Upper lobe of left lung (tissue), 6 donors: ENCODE measurements around the gene SLC44A5. TPM values are rescaled to one million over a fixed set of nuclear protein-coding genes. Genes with fewer than 3 reads are reported as not detected.
"Not testable (repeated sequence)": the region's sequence is repeated elsewhere in the genome, so short reads cannot be mapped to it uniquely, and the experiment has no call there.

Experiments
- ATAC-seq, 2 donors: fragments of 200-7000 bp; cut with Tn5 transposase; one replicate each; pipeline ENCODE4 v1.9.1; 2022; ENCODE audit warnings: mild to moderate bottlenecking in 2 of 2, moderate library complexity in 2 of 2; ENCODE audit not compliant: low FRiP score in 2 of 2
- DNase-seq, 2 donors: peaks; one replicate each; pipeline ENCODE4 v3.0.0-alpha.2; 2019 to 2020
- H3K27ac ChIP-seq, 4 donors: fragments of 200-600 bp; sonication (generic); one replicate each; pipeline ENCODE4 v1.5.1; 2016 to 2019
- H3K27me3 ChIP-seq, 4 donors: fragments of 200-600 bp; sonication (generic); one replicate each; pipeline ENCODE4 v1.5.1; 2017 to 2019
- H3K36me3 ChIP-seq, 4 donors: fragments of 200-600 bp; sonication (generic); one replicate each; pipeline ENCODE4 v1.5.1; 2016 to 2019
- H3K4me1 ChIP-seq, 4 donors: fragments of 200-600 bp; sonication (generic); one replicate each; pipeline ENCODE4 v1.5.1; 2018 to 2019
- H3K4me3 ChIP-seq, 4 donors: fragments of 200-600 bp; sonication (generic); one replicate each; pipeline ENCODE4 v1.5.1; 2017 to 2019; ENCODE audit warnings: mild to moderate bottlenecking in 2 of 4, moderate library complexity in 1 of 4
- H3K9me3 ChIP-seq, 4 donors: fragments of 200-600 bp; sonication (generic); one replicate each; pipeline ENCODE4 v1.5.1; 2018 to 2019
- EP300 ChIP-seq, 4 donors: sonication (generic); formaldehyde crosslinking; IDR thresholded peaks; one replicate each; pipeline ENCODE4 v1.5.1; 2017; ENCODE audit warnings: antibody characterized with exemption in 4 of 4, control low read depth in 2 of 4
- POLR2A ChIP-seq, 4 donors: fragments of 450-650 bp; IDR thresholded peaks; one replicate each; pipeline ENCODE4 v1.5.1; 2016 to 2017; ENCODE audit warnings: antibody characterized with exemption in 4 of 4, mild to moderate bottlenecking in 2 of 4
- POLR2AphosphoS5 ChIP-seq, 2 donors: sonication (generic); formaldehyde crosslinking; IDR thresholded peaks; one replicate each; pipeline ENCODE4 v1.5.1; 2017; ENCODE audit warnings: antibody characterized with exemption in 2 of 2
- WGBS, 2 donors: methylation state at CpG; one replicate each; pipeline ENCODE4 v1.1.5; 2017 to 2018; 5-methylcytosine and 5-hydroxymethylcytosine counted together
- total RNA-seq, 6 donors: library from RNA; depleted of rRNA in 4 of 6; stranded (reverse); fragments of >200 nt in 4 of 6; gene quantifications; one replicate each; pipeline versions ENCODE4 v1.1.0 to v1.2.1, GENCODE V29; 2016 to 2021
- TF ChIP-seq, protein P1 (sequence below), 6 experiments: fragments of 450-650 bp in 4 of 6; fragments of 200-600 bp in 2 of 6; sonication (generic) in 2 of 6; IDR thresholded peaks; one replicate each; pipeline ENCODE4 v1.5.1; 2016 to 2019; ENCODE audit warnings: antibody characterized with exemption in 6 of 6
- donor health status: DM: no; HTN: no; CAD: no; lungs with moderate emphysema.
- donor health status: DM: no; HTN: yes; CAD: no; lungs with severe emphysema.

The SLC44A5 gene
- total RNA-seq, 6 donors from 2014 or later, result 0.11 to 4.2 (median 0.40) TPM; not detected in 1

- Histone ChIP-seq H3K4me1 (no peaks in the 10 kb centered on the region), H3K4me3 (no peak overlapping the region), H3K36me3 (no peaks in the 10 kb centered on the region), H3K9me3 (no peaks in the 10 kb centered on the region), H3K27ac (no peak overlapping the region), H3K27me3 (no peaks in the 10 kb centered on the region)
- DNase-seq (no peak), ATAC-seq (no peak)
- WGBS, 2 donors, result 82 to 84% methylated on average over 5 of the region's 5 CpGs
- TF ChIP-seq POLR2AphosphoS5 (IDR thresholded peaks at IDR 0.05) (no peak), EP300 (IDR thresholded peaks at IDR 0.05) (no peak), POLR2A (IDR thresholded peaks at IDR 0.05) (no peak)
- TF ChIP-seq, protein P1, sequence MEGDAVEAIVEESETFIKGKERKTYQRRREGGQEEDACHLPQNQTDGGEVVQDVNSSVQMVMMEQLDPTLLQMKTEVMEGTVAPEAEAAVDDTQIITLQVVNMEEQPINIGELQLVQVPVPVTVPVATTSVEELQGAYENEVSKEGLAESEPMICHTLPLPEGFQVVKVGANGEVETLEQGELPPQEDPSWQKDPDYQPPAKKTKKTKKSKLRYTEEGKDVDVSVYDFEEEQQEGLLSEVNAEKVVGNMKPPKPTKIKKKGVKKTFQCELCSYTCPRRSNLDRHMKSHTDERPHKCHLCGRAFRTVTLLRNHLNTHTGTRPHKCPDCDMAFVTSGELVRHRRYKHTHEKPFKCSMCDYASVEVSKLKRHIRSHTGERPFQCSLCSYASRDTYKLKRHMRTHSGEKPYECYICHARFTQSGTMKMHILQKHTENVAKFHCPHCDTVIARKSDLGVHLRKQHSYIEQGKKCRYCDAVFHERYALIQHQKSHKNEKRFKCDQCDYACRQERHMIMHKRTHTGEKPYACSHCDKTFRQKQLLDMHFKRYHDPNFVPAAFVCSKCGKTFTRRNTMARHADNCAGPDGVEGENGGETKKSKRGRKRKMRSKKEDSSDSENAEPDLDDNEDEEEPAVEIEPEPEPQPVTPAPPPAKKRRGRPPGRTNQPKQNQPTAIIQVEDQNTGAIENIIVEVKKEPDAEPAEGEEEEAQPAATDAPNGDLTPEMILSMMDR (IDR thresholded peaks at IDR 0.05), result no peak
Observed at GRCh38 chr1:75501577-75502295, 109.2 kb downstream of the SLC44A5 start.

DNA sequence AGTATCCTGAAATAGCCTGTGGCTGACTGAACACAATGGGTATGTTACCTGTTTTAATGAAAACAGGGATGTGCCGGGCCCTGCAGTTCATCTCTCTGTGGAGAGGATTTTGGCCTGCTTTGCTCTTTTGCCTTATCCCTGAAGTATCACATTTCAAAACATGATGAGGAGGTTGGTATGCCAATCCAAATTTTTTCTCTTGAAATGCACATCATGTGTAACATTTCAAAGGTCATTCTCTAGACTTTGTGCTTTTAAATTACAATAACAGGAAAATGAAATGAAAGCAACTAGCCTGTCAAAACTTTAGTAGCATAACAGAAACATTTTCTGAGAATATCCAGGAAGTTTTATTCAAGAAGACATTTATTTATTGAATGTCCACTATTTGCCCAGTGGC lies 118.9 kb downstream of the SLC44A5 start:
- H3K9me3 ChIP-seq, result peaks cover 0 to 3% (median 0%) of the 10 kb centered on the region in 4 donors
- 58 to 74% methylated on average over 1 of the region's 1 CpG for whole genome bisulfite sequencing, 2 donors
- TF ChIP-seq EP300 (IDR thresholded peaks at IDR 0.05) (no peak), POLR2A (IDR thresholded peaks at IDR 0.05) (no peak)
- TF ChIP-seq, protein P1 (IDR thresholded peaks at IDR 0.05), result no peak
- no peak for ATAC-seq
- no peak overlapping the region for H3K4me3 ChIP-seq
- no peak overlapping the region for H3K27ac ChIP-seq
- no peaks in the 10 kb centered on the region for H3K4me1 ChIP-seq
- no peaks in the 10 kb centered on the region for H3K27me3 ChIP-seq
- no peaks in the 10 kb centered on the region for H3K36me3 ChIP-seq
- DNase-seq, result no peak

GRCh38 chr1:75487399-75487798 lies 123.5 kb downstream of the SLC44A5 start:
- 85 to 94% methylated on average over 3 to 4 of the region's 4 CpGs for WGBS, 2 donors
- ATAC-seq (no peak), DNase-seq (no peak)
- Histone ChIP-seq H3K27ac (no peak overlapping the region), H3K4me3 (no peak overlapping the region), H3K27me3 (no peaks in the 10 kb centered on the region), H3K36me3 (no peaks in the 10 kb centered on the region), H3K9me3 (peaks cover 0 to 6% (median 0%) of the 10 kb centered on the region in 4 donors), H3K4me1 (no peaks in the 10 kb centered on the region)
- TF ChIP-seq EP300 (IDR thresholded peaks at IDR 0.05) (no peak), POLR2AphosphoS5 (IDR thresholded peaks at IDR 0.05) (no peak), POLR2A (IDR thresholded peaks at IDR 0.05) (no peak)
- TF ChIP-seq, protein P1 (IDR thresholded peaks at IDR 0.05), result no peak

DNA sequence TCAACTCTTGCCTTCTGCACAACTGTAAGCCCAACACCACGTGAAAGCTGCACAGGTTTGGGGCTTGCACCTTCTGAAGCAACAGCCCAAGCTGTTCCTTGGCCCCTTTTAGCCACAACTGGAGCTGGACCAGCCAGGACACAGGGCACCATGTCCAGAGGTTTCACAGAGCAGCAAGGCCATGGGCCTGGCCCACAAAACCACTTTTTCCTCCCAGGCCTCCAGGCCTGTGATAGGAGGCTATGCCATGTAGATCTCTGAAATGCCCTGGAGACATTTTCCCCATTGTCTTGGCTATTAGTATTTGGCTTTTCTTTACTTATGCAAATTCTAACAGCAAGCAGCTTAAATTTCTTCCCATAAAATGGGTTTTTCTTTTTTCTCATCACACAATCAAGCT lies 126.1 kb downstream of the SLC44A5 start:
- no peak overlapping the region for H3K27ac ChIP-seq
- DNase-seq, result no peak
- TF ChIP-seq POLR2AphosphoS5 (IDR thresholded peaks at IDR 0.05), result no peak
- TF ChIP-seq EP300 (IDR thresholded peaks at IDR 0.05), result no peak
- TF ChIP-seq POLR2A (IDR thresholded peaks at IDR 0.05), result no peak
- TF ChIP-seq, protein P1 (IDR thresholded peaks at IDR 0.05), result no peak

GRCh38 chr1:75482951-75483350 lies 128.0 kb downstream of the SLC44A5 start:
- Histone ChIP-seq H3K27ac (no peak overlapping the region), H3K4me1 (no peaks in the 10 kb centered on the region), H3K4me3 (no peak overlapping the region), H3K9me3 (peaks cover 0 to 6% (median 0%) of the 10 kb centered on the region in 4 donors), H3K36me3 (no peaks in the 10 kb centered on the region), H3K27me3 (no peaks in the 10 kb centered on the region)
- TF ChIP-seq POLR2A (IDR thresholded peaks at IDR 0.05) (no peak), EP300 (IDR thresholded peaks at IDR 0.05) (no peak), POLR2AphosphoS5 (IDR thresholded peaks at IDR 0.05) (no peak)
- TF ChIP-seq, protein P1 (IDR thresholded peaks at IDR 0.05), result no peak
- WGBS, 2 donors, result 26% methylated on average over 2 of the region's 2 CpGs
- no peak for DNase-seq
- ATAC-seq, result no peak

More for the DNA sequence above, 126.1 kb downstream of the SLC44A5 start:
- no peaks in the 10 kb centered on the region for H3K4me1 ChIP-seq
- H3K36me3 ChIP-seq, result no peaks in the 10 kb centered on the region
- H3K27me3 ChIP-seq, result no peaks in the 10 kb centered on the region
- 18% methylated on average over 1 of the region's 1 CpG; no CpG with 5 or more reads in 1 of the 2 donors for WGBS, 2 donors
- peaks cover 0 to 6% (median 0%) of the 10 kb centered on the region in 4 donors for H3K9me3 ChIP-seq
- H3K4me3 ChIP-seq, result no peak overlapping the region
- no peak for ATAC-seq

DNA sequence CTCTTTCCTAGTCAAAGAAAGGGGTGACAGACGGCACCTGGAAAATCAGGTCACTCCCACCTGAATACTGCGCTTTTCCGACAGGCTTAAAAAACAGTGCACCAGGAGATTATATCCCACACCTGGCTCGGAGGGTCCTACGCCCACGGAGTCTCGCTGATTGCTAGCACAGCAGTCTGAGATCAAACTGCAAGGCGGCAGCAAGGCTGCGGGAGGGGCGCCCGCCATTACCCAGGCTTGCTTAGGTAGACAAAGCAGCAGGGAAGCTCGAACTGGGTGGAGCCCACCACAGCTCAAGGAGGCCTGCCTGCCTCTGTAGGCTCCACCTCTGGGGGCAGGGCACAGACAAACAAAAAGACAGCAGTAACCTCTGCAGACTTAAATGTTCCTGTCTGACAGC lies 134.4 kb downstream of the SLC44A5 start:
- ATAC-seq, H3K27me3 ChIP-seq: not testable (repeated sequence)
- WGBS, 2 donors, result 93% methylated on average over 3 to 12 of the region's 12 CpGs

More for the DNA sequence above, 134.4 kb downstream of the SLC44A5 start:
- not testable (repeated sequence) for H3K9me3 ChIP-seq, H3K4me3 ChIP-seq, H3K4me1 ChIP-seq, H3K27ac ChIP-seq, H3K36me3 ChIP-seq
- peak in 1 of 2 donors; percentile 65 for DNase-seq
